Stimulated activated CD8-positive, alpha-beta memory T cell treated with anti-CD3 and anti-CD28 coated beads, Interleukin-4, amount 100 ng/mL, for 4 hours (primary cell): Measurements from ENCODE around the gene FAM180A.

Experiments
- DNase-seq, 2 donors: peaks; one replicate each; pipeline ENCODE4 v3.0.0-alpha.2; 2020; ENCODE audit warnings: low read depth in 2 of 2, low spot score in 1 of 2

The FAM180A gene

DNA sequence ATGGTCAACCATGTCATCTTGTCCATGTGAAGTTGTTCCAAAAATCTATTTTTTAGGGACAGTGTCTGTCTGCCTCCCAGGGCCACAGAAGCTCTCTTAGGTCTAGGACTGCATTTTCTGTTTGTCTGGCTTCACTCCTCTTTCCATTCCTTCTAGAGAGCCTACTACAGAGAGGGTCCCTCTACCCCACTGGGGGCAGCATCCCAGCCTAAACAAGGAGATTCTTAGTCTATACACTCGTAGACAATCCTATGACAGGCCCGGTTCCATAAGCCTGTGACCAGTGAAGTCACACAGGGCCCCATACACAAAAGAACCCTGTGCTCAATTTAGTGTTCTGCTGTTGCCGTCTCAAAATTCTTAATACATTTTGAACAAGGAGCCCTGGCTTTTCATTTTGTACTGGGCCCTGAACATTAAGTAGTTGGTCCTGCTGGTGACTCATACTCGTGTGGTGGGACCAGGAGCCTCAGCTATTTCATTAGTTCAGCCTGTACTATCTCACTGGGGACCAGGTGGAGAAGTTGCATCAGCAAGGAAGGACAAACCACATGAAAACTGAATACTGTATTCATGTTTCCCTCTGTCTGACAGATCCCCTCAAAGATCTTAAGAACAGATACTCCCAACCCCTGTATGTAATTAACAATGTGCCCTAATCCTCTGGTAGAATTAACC, 23.5 kb upstream of the FAM180A start:
- no peak for DNase-seq

GRCh38 chr7:135771051-135771450, 22.4 kb upstream of the FAM180A start:
- no peak for DNase-seq

DNA sequence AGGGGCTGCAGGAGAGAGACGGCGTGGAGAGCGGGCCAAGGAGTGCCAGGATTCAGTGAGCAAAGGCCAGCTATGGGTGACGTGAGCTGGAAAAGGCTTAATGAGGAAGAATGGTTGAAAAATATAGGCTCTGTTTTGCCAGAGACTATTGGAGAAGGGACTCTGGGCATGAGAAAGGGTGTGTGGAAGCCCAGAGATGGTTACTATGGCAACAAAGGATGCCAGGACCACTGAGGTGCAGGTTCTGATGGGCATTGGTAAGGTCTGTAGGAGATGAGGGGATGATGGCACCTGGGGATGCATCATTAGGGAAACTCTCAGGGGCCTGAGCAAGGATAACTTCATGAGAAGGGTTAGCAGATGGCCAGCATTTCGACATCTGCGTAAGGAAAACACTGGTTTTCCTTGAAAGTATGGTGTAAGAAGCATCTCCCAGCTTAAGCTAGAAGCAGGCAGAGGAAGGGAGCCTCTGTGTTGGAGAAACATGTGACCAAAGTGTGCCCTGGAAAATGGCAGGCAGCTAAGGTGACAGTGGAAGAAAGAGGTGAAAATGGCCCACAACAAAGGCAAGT, 21.6 kb upstream of the FAM180A start:
- DNase-seq, result no peak

DNA sequence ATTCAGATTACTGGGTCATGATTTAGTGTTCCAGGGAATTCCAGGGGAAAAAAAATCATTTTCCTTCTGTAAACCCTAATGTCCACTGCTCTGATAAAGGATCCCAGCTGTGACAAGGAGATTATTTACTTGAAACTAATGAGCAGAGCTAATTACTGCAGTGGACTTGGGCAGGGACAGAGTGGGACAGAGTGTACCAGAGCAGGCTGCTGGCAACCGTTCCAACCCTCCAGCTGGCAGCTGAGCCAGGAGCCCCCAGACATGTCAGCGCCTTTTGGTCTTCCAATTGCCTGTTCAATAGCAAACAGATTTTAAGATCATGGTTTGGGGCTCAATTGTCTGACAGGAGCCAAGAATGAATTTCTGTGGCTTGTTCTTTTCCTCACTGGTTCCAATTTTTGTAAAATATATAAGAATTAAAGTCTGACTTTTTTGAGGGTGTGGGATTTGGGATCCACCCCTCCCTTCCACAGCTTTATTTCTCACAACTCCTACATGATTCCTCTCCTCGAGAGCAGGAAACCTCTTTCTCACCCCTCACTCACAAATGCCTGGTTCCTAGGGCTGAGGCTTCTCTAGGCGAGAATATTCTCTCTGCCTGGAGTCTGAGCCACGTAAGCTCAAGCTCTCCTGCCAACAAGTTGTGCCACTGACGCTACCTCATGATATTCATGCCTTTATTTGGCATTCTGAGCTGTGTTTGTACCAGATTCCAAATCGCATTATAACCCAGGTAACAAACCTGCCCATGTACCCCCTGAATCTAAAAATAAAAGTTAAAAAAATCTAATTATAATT, 20.6 kb upstream of the FAM180A start:
- no peak for DNase-seq

- DNase-seq, result no peak
Measured at GRCh38 chr7:135768467-135768866, 19.9 kb upstream of the FAM180A start.

GRCh38 chr7:135768064-135768463, 19.5 kb upstream of the FAM180A start:
- DNase-seq, result no peak

- DNase-seq, result no peak
Measured at GRCh38 chr7:135763261-135763660, 14.6 kb upstream of the FAM180A start.

- no peak for DNase-seq
Measured at GRCh38 chr7:135761751-135762488, 13.3 kb upstream of the FAM180A start.

DNA sequence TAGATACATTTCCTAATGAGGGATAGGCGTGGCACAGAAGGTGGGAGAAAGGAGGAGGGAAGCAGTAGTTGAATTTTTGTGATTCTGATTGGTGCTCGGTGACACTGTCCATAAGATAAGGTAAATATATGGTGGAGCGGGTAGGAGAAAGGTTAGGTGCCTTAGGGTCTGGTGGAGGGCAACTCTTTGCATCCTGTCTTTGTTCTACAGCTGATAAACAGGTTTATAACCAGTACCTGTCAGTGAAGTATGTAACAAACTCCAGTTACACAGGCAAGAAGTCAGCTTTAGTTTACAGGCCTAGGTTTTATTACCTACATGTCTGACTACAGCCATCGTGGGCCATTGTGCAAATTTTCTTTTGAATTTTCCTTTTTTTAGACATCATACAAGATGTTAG, 10.9 kb upstream of the FAM180A start:
- DNase-seq, result no peak

- no peak for DNase-seq
Measured at GRCh38 chr7:135758531-135758932, 9.9 kb upstream of the FAM180A start.

DNA sequence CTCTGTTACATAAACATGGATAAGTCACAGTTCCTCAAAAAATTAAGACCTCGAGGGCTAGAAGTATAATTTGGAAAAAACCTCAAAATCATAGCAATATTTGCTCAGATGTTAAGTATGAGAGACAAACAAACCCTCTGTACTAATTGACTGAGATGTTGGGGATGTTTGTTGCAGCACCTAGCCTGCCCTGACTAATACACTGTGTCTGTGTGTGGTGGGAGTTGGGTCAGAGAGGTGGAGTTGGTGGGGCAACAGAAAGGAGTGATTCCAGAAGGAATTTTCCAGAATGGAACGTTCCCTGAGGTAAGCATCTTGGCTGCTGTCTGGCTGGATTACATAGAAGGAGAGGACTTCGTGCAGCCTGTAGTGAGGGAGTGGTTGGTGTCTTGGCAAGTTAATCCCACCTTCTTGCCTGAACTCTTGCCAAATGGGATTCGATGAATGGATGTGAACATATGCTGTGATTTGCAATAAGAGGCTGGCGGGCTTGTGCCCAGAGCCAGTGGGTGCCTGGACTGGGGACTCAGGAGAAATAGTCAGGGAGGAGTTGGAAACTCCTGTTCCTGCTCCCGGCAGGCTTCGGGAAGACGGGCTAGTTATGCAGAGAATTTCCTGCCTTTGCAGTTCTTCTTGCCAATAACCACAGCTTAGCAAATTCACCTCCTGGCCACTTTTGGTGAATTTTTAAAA, 9.3 kb upstream of the FAM180A start:
- no peak for DNase-seq

- no peak for DNase-seq
Measured at GRCh38 chr7:135756191-135756590, 7.6 kb upstream of the FAM180A start.

- no peak for DNase-seq
Measured at GRCh38 chr7:135755351-135755753, 6.7 kb upstream of the FAM180A start.

- no peak for DNase-seq
Measured at GRCh38 chr7:135753616-135754413, 5.2 kb upstream of the FAM180A start.

DNA sequence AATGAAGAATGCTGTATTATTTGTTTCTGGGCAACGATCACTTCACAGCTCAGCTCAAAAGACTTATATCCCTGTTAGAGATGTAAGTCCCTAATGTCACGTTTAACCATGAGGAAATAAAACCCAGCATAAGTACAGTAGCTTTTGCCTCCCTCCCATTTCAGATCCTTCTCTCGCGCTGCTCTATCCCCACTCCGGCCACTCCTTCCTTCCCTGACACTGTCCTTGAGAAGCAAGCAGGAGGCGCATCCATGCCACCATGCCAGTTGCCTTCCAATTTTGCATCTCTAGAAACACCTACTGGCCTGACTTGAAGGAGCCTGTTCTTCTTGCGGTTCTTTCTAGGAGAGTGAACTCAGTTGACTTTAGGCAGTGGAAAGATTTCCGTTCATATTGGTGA, 1.2 kb downstream of the FAM180A start:
- DNase-seq, result no peak

DNA sequence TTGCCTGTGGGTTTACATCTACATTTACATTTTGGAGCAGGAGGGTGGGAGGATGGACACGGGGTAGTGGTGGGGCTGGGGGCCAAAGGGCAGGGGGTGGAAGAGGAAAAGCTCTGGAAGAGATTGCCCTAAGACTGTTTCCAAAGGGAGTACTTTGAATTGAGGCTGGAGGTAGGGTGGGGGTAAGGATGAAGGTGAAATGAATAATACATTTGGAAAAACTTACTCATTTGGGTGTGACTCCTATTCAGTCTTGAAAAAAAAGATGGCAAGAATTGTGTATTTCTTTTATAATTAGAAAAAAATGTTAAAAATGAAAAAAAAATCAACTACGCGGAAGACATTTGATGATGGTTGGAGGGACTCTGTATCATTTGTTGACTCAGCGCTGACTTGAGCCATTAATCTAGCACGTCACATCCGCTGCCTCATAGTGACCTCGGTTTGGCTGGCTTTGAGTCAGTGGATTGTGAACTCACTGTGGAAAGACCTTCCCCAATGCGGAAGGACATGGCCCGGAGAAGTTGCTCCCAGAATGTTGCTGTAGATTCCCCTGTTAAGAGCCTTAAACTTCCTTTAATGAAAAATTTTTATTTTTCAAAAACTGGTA, 2.8 kb downstream of the FAM180A start:
- DNase-seq, result no peak

- DNase-seq, result no peak
Measured at GRCh38 chr7:135744938-135745702, 3.5 kb downstream of the FAM180A start.

GRCh38 chr7:135743907-135744731, 4.5 kb downstream of the FAM180A start:
- DNase-seq, result no peak
